Sigmoid colon (tissue), 4 donors: ENCODE measurements around the gene USP49.

Experiments
- CTCF ChIP-seq, 4 experiments: fragments of 450-650 bp in 3 of 4; fragments of 200-600 bp in 1 of 4; IDR thresholded peaks; one replicate each; pipeline ENCODE4 v1.5.1; 2016 to 2019; ENCODE audit warnings: antibody characterized with exemption in 4 of 4, mild to moderate bottlenecking in 3 of 4, moderate library complexity in 2 of 4
- EP300 ChIP-seq, 4 donors: sonication (generic); formaldehyde crosslinking; IDR thresholded peaks; one replicate each; pipeline ENCODE4 v1.6.1; 2017; ENCODE audit warnings: antibody characterized with exemption in 4 of 4
- POLR2AphosphoS5 ChIP-seq, 4 donors: sonication (generic); formaldehyde crosslinking; IDR thresholded peaks; one replicate each; pipeline ENCODE4 v1.6.1; 2017; ENCODE audit warnings: antibody characterized with exemption in 4 of 4

DNA sequence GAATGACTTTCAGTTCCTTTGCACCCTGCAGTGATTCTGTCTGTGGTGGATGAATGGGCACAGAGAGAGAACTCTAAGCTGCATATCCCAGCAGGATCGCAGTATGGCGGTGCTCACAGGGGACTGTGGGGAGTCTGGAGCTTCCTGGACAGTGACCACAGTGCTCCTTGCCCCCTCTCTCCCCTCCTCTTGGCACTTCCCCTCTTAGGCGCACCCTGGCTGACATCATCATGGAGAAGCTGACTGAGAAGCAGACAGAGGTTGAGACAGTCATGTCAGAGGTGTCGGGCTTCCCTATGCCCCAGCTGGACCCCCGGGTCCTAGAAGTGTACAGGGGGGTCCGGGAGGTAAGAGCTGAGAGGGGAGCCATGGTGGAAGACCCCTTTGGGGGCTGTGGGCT is 34.7 kb upstream of the USP49 start:
- TF ChIP-seq CTCF (IDR thresholded peaks at IDR 0.05) = no peak
- no peak for TF ChIP-seq EP300 (IDR thresholded peaks at IDR 0.05)
- no peak for TF ChIP-seq POLR2AphosphoS5 (IDR thresholded peaks at IDR 0.05)
